ENCODE results near the gene SPOCK2.
"Not testable (repeated sequence)": the region's sequence is repeated elsewhere in the genome, so short reads cannot be mapped to it uniquely, and the experiment has no call there.

SPOCK2 gene

GRCh38 chr10:72039377-72039776, 49.0 kb downstream of the SPOCK2 start:
- no peak overlapping the region for H3K27ac ChIP-seq
- no peak overlapping the region for H3K9ac ChIP-seq (ENCODE audit: insufficient read length)
- no peaks in the 10 kb centered on the region for H3K9me3 ChIP-seq (ENCODE audit: low read depth, low read length)
- DNase-seq (ENCODE audit: low read depth, low spot score) = no peak
- H3K4me3 ChIP-seq = no peak overlapping the region
- TF ChIP-seq EZH2 (IDR thresholded peaks at IDR 0.05) (no peak), FOXP2 (optimal IDR thresholded peaks at IDR 0.05; ENCODE audit: control extremely low read depth, extremely low read length, insufficient read depth) (no peak), POLR2AphosphoS5 (IDR thresholded peaks at IDR 0.05; ENCODE audit: borderline replicate concordance, low read depth, low read length) (no peak)
- no peaks in the 10 kb centered on the region for H3K36me3 ChIP-seq (ENCODE audit: insufficient read depth, low read length)

GRCh38 chr10:72038458-72039001, 49.8 kb downstream of the SPOCK2 start:
- Histone ChIP-seq H3K36me3 (ENCODE audit: insufficient read depth, low read length) (no peaks in the 10 kb centered on the region), H3K9ac (ENCODE audit: insufficient read length) (no peak overlapping the region), H3K9me3 (ENCODE audit: low read depth, low read length) (no peaks in the 10 kb centered on the region), H3K27ac (no peak overlapping the region), H3K4me3 (no peak overlapping the region)
- DNase-seq (ENCODE audit: low read depth, low spot score) = no peak
- TF ChIP-seq FOXP2 (optimal IDR thresholded peaks at IDR 0.05; ENCODE audit: control extremely low read depth, extremely low read length, insufficient read depth) (no peak), EZH2 (IDR thresholded peaks at IDR 0.05) (no peak), POLR2AphosphoS5 (IDR thresholded peaks at IDR 0.05; ENCODE audit: borderline replicate concordance, low read depth, low read length) (no peak)

GRCh38 chr10:72037811-72038210, 50.5 kb downstream of the SPOCK2 start:
- Histone ChIP-seq H3K36me3 (ENCODE audit: insufficient read depth, low read length) (no peaks in the 10 kb centered on the region), H3K9ac (ENCODE audit: insufficient read length) (no peak overlapping the region), H3K4me3 (no peak overlapping the region), H3K27ac (no peak overlapping the region), H3K9me3 (ENCODE audit: low read depth, low read length) (no peaks in the 10 kb centered on the region)
- no peak for DNase-seq (ENCODE audit: low read depth, low spot score)
- no peak for TF ChIP-seq EZH2 (IDR thresholded peaks at IDR 0.05)
- TF ChIP-seq FOXP2 (optimal IDR thresholded peaks at IDR 0.05; ENCODE audit: control extremely low read depth, extremely low read length, insufficient read depth) = no peak
- TF ChIP-seq POLR2AphosphoS5 (IDR thresholded peaks at IDR 0.05; ENCODE audit: borderline replicate concordance, low read depth, low read length) = no peak

- H3K4me3 ChIP-seq = no peak overlapping the region
- H3K27ac ChIP-seq = no peak overlapping the region
- TF ChIP-seq POLR2AphosphoS5 (IDR thresholded peaks at IDR 0.05; ENCODE audit: borderline replicate concordance, low read depth, low read length) (no peak), FOXP2 (optimal IDR thresholded peaks at IDR 0.05; ENCODE audit: control extremely low read depth, extremely low read length, insufficient read depth) (no peak), EZH2 (IDR thresholded peaks at IDR 0.05) (no peak)
- no peaks in the 10 kb centered on the region for H3K9me3 ChIP-seq (ENCODE audit: low read depth, low read length)
- no peaks in the 10 kb centered on the region for H3K36me3 ChIP-seq (ENCODE audit: insufficient read depth, low read length)
- no peak for DNase-seq (ENCODE audit: low read depth, low spot score)
- no peak overlapping the region for H3K9ac ChIP-seq (ENCODE audit: insufficient read length)
These were observed 51.1 kb downstream of the SPOCK2 start for GRCh38 chr10:72037266-72037665.

- TF ChIP-seq POLR2AphosphoS5 (IDR thresholded peaks at IDR 0.05; ENCODE audit: borderline replicate concordance, low read depth, low read length) (no peak), EZH2 (IDR thresholded peaks at IDR 0.05) (no peak), FOXP2 (optimal IDR thresholded peaks at IDR 0.05; ENCODE audit: control extremely low read depth, extremely low read length, insufficient read depth) (no peak)
- Histone ChIP-seq H3K9me3 (ENCODE audit: low read depth, low read length) (no peaks in the 10 kb centered on the region), H3K27ac (no peak overlapping the region), H3K36me3 (ENCODE audit: insufficient read depth, low read length) (no peaks in the 10 kb centered on the region), H3K9ac (ENCODE audit: insufficient read length) (no peak overlapping the region), H3K4me3 (no peak overlapping the region)
- no peak for DNase-seq (ENCODE audit: low read depth, low spot score)
These were observed 53.0 kb downstream of the SPOCK2 start for GRCh38 chr10:72035252-72035887.

GRCh38 chr10:72034761-72035160, 53.6 kb downstream of the SPOCK2 start:
- Histone ChIP-seq H3K4me3 (no peak overlapping the region), H3K9ac (ENCODE audit: insufficient read length) (no peak overlapping the region), H3K27ac (no peak overlapping the region), H3K36me3 (ENCODE audit: insufficient read depth, low read length) (no peaks in the 10 kb centered on the region), H3K9me3 (ENCODE audit: low read depth, low read length) (no peaks in the 10 kb centered on the region)
- TF ChIP-seq EZH2 (IDR thresholded peaks at IDR 0.05) = no peak
- TF ChIP-seq POLR2AphosphoS5 (IDR thresholded peaks at IDR 0.05; ENCODE audit: borderline replicate concordance, low read depth, low read length) = no peak
- TF ChIP-seq FOXP2 (optimal IDR thresholded peaks at IDR 0.05; ENCODE audit: control extremely low read depth, extremely low read length, insufficient read depth) = no peak
- DNase-seq (ENCODE audit: low read depth, low spot score) = no peak

- Histone ChIP-seq H3K9ac (ENCODE audit: insufficient read length) (no peak overlapping the region), H3K36me3 (ENCODE audit: insufficient read depth, low read length) (no peaks in the 10 kb centered on the region), H3K4me3 (no peak overlapping the region), H3K27ac (no peak overlapping the region), H3K9me3 (ENCODE audit: low read depth, low read length) (no peaks in the 10 kb centered on the region)
- TF ChIP-seq POLR2AphosphoS5 (IDR thresholded peaks at IDR 0.05; ENCODE audit: borderline replicate concordance, low read depth, low read length) = no peak
- no peak for TF ChIP-seq FOXP2 (optimal IDR thresholded peaks at IDR 0.05; ENCODE audit: control extremely low read depth, extremely low read length, insufficient read depth)
- DNase-seq (ENCODE audit: low read depth, low spot score) = no peak
These were observed 54.3 kb downstream of the SPOCK2 start for GRCh38 chr10:72034040-72034499.

GRCh38 chr10:72032409-72033162, 55.8 kb downstream of the SPOCK2 start:
- H3K4me3 ChIP-seq; H3K9ac ChIP-seq (ENCODE audit: insufficient read length); H3K9me3 ChIP-seq (ENCODE audit: low read depth, low read length); DNase-seq (ENCODE audit: low read depth, low spot score); H3K27ac ChIP-seq; H3K36me3 ChIP-seq (ENCODE audit: insufficient read depth, low read length): not testable (repeated sequence)

Measured in SK-N-MC (cell line).